SK-N-DZ (cell line): ENCODE data around the gene SPATA12.
A peak's percentile ranks its signal among the peaks of the same experiment; 100 is the strongest.

Experiments used
- DNase-seq: peaks from one replicate; pipeline ENCODE4 v3.0.0-alpha.2; 2015; ENCODE audit warnings: low spot score

Gene SPATA12

GRCh38 chr3:57052662-57053061, 7.8 kb upstream of the SPATA12 start:
- no peak for DNase-seq

GRCh38 chr3:57053122-57053521, 7.3 kb upstream of the SPATA12 start:
- no peak for DNase-seq

DNA sequence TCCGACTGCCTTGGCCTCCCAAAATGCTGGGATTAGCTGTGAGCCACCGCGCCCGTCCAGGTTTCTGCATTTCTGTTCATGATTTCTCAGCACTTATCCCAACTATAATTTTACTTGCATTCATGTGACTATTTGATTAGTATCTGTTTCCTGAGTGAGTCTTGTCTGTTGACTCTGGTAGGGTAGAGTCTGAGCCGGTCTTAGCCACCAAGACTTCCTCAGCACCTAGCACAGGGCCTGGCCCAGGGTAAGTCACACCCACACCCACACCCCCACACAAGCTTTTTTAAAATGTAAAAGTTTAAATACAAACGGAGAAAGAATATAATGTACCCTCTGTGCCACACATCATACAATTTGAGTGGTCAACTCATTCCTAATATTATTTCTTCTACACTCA, 3.1 kb upstream of the SPATA12 start:
- DNase-seq, result no peak

- DNase-seq, result no peak
Observed at GRCh38 chr3:57059411-57059810, 1.1 kb upstream of the SPATA12 start.

DNA sequence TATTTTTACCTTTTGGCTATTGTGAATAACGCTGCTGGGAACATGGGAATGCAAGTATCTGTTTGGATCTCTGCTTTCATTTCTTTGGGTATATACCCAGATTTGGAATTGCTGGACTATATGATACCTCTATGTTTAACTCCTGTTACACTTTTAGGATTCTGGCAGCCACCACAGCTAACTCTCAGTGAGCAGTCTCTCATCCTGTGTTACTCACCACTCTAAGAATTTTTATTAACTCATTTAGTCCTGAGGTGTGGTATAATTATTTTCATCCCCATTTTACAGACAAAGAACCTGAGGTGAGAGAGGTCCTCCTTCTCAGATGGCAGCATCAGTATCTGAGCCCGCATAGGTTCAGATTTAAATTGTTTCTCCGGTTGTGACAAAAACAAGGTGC, 1.1 kb downstream of the SPATA12 start:
- no peak for DNase-seq

- no peak for DNase-seq
Observed at GRCh38 chr3:57062101-57062631, 1.7 kb downstream of the SPATA12 start.

- DNase-seq, result no peak
Observed at GRCh38 chr3:57063032-57063431, 2.6 kb downstream of the SPATA12 start.

DNA sequence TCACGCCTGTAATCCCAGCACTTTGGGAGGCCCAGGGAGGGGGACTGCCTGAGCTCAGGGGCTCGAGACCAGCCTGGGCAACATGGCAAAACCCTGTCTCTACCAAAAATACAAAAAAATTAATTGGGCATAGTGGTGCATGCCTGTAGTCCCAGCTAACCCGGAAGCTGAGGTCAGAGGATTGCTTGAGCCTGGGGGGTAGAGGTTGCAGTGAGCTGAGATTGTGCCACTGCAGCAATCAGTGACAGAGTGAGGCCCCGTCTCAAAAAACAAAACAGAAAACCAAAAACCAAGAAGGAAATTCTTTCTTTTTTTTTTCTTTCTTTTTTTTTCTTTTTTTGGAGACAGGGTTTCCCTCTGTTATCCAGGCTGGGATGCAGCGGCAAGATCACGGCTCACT, 3.5 kb downstream of the SPATA12 start:
- no peak for DNase-seq

- DNase-seq, result no peak
Observed at GRCh38 chr3:57064572-57064971, 4.1 kb downstream of the SPATA12 start.

GRCh38 chr3:57065588-57065987, 5.1 kb downstream of the SPATA12 start:
- no peak for DNase-seq

DNA sequence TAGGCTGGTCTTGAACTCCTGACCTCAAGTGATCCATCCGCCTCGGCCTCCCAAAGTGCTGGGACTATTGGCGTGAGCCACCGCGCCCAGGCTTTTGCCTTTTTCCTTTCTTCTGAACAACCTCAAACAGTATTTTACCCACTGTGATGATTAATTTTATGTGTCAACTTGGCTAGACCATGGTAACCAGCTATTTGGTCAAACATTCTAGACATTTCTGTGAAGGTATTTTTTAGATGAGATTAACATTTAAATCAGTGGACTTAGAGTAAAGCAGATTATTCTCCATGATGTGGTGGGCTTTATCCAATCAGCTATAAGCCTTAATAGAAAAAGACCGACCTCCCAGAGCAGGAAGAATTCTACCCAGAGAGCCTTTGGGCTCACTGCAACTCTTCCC, 6.0 kb downstream of the SPATA12 start:
- DNase-seq, result no peak

- peak; percentile 22 for DNase-seq
Observed at GRCh38 chr3:57068437-57069089, 8.1 kb downstream of the SPATA12 start.

- no peak for DNase-seq
Observed at GRCh38 chr3:57069503-57069902, 9.0 kb downstream of the SPATA12 start.

DNA sequence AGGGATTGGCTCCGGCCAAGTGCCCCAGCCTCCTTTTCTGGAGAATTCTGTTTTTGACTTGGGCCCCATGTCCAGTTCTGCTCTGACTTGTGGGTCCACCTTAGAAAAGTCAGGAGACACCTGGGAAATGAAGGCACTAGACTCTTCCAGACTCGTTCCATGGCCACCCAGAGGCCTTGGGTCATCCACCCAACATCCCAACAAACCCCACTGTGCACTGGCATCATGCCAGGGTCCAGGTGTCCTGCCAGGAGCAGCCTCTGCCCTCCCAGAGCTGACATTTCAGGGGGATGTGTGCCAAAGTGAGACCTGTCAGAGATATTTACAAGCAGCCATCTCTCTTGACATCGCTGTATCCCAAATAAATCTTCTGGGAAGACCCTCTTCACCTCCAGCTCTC, 13.2 kb downstream of the SPATA12 start:
- DNase-seq, result no peak

DNA sequence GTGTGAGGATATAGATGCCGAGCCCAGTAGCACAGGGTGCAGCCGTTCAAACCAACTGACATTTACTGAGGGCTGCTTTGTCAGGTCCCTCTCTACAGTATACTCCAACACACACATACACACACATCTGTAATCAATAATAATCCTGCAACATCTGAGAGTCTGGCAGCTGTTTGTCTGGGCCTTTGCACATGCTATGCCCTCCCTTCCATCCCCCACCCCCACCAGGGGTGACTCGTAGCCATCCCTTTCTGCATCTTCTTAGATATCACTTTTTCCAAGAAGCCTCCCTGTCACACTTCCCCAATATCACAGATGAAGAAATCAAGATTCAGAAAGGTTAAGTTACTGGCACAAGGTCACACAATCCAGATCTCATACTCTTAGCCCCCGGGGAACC, 13.7 kb downstream of the SPATA12 start:
- no peak for DNase-seq

DNA sequence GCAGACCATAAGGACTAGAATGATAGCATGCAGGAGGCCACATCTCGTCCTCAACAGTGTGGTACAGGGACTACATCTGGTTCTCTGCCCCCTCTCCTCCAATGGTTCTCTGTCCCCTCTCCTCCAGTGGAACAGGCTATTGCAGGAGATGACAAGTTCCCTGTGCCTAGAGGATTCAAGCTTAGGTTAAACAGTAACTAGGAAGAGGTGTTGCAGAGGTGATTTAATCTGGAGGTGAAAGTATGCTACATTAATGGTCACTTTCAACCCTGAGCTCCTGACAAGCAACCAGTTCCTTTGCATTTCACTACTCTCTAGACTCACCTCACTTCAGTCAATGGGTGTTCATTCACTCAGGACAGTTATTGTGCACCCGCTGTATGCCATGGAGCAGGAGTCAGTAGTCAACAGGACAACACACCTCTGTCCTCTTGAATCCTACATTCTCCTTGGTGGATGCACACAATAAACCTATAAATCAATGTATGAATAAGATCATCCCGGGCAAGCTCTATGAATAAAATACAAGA, 16.0 kb downstream of the SPATA12 start:
- DNase-seq, result no peak

- DNase-seq, result no peak
Observed at GRCh38 chr3:57077630-57078343, 17.3 kb downstream of the SPATA12 start.

- DNase-seq, result peak; percentile 79
Observed at GRCh38 chr3:57078344-57078634, 17.8 kb downstream of the SPATA12 start.

DNA sequence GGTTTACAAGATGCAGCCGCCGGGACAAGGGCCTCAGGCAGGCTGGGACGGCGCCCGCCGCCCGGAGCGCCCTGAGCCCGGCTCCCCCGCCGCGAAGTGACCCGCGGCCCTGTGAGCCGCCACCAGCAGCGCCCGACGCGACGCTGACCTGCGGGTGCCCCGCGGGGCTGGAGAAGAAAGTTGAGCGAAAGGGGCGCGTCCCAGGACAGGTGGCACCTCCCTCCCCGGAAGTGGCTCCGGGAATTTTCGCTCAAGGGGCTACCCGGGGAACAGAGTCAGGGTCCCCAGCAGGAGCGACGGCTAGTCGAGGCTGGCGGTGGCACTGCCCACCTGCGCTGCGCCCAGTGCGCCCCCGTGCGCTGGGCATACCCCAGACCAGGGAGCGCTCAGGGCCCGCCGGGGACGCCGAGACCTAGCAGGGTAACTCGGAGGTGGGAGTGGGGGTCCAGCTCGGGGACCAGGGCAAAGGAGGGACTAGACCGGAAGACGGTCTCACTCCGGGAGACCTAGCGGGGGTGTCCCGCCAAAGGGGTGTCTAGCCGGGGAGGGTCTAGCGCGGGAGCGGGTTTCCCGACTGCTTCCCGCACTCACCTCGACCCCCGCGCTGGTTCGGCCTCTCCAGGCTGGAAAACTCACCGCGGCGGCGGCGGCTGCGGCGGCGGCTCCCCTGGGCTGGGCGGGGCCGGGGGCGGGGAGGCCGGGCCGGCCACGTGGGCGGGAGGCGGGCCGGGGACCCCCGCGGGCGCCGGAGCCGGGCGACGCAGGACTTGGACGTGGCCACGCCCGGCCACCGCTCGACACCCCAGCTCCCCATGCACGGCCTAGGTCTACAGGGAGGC, 18.4 kb downstream of the SPATA12 start:
- peak; percentile 50 for DNase-seq

DNA sequence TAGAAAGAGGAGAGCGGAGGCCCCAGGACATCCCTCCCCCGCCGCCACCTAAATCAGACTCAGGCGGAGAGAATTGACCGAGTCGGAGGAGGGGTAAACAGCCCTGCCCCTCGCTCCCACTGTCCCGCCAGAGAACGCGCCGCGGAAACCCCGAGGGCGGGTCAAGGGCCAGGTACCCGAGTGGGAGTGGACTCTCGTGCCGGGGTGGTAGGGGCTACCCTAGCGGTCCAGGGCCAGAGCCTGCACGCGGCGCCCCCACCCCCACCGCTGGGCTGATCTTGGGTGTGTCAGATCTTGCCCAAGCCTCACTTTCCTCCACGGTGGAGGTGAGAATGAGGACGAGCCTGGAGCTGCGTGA, 19.0 kb downstream of the SPATA12 start:
- no peak for DNase-seq

DNA sequence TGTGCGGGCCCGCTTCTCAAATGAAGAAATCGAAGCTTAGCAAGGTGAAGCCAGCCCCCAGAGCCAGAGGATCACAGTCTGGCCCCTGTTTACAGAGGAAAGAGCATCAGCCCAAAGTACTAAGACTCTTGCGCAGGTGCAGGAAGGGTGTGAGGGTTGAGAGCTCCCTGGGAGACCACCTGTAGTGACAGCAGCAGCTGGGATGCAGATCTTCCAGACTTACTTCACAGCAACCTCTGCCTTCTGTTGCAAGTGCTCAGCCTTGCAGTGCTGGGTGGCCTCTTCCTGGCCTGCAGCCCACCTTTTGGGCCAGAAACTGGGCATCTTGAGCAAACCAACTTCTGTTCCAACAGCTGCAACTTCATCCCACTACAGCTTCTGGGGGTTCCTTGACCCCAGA, 19.7 kb downstream of the SPATA12 start:
- no peak for DNase-seq

DNA sequence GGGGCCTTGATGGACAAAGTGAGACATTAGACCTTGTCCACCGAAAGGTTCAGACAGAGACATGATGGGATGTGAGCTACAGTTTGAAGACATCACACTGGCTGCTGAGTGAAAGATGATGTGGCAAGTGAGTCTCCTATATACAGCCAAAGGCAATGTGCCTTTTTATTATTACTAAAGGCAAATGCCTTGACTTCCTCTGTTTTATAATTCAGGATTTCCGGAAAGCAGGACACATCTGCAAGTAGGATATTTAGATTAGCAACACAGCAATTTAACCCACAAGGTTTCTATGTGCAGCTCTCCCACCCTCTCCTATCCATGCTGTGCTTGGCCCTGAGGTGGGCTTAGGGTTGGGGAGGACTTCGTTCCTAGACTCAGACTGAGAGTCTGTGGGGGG, 20.7 kb downstream of the SPATA12 start:
- DNase-seq, result no peak
